ENCODE data around the gene ABHD12. TPM values are rescaled to one million over a fixed set of nuclear protein-coding genes. Genes with fewer than 3 reads are reported as not detected.

The ABHD12 gene
- total RNA-seq, 1 donor from 2014 or later = 25.9 TPM

GRCh38 chr20:25291432-25292133 is 99.1 kb downstream of the ABHD12 start:
- DNase-seq (ENCODE audit: low read depth, low spot score) = no peak

GRCh38 chr20:25290646-25291431 is 99.8 kb downstream of the ABHD12 start:
- no peak for DNase-seq (ENCODE audit: low read depth, low spot score)

GRCh38 chr20:25289886-25290597 is 100.6 kb downstream of the ABHD12 start:
- no peak for DNase-seq (ENCODE audit: low read depth, low spot score)

GRCh38 chr20:25288291-25289181 is 102.1 kb downstream of the ABHD12 start:
- DNase-seq (ENCODE audit: low read depth, low spot score) = no peak

- DNase-seq (ENCODE audit: low read depth, low spot score) = no peak
Observed at GRCh38 chr20:25287631-25288290, 102.9 kb downstream of the ABHD12 start.

GRCh38 chr20:25286917-25287316 is 103.7 kb downstream of the ABHD12 start:
- no peak for DNase-seq (ENCODE audit: low read depth, low spot score)

- DNase-seq (ENCODE audit: low read depth, low spot score) = no peak
Observed at GRCh38 chr20:25285856-25286798, 104.5 kb downstream of the ABHD12 start.

GRCh38 chr20:25285091-25285647 is 105.5 kb downstream of the ABHD12 start:
- no peak for DNase-seq (ENCODE audit: low read depth, low spot score)

- DNase-seq (ENCODE audit: low read depth, low spot score) = no peak
Observed at GRCh38 chr20:25284131-25284601, 106.5 kb downstream of the ABHD12 start.

GRCh38 chr20:25283221-25283951 is 107.2 kb downstream of the ABHD12 start:
- DNase-seq (ENCODE audit: low read depth, low spot score) = no peak

GRCh38 chr20:25282796-25283195 is 107.8 kb downstream of the ABHD12 start:
- no peak for DNase-seq (ENCODE audit: low read depth, low spot score)

- no peak for DNase-seq (ENCODE audit: low read depth, low spot score)
Observed at GRCh38 chr20:25282034-25282781, 108.4 kb downstream of the ABHD12 start.

GRCh38 chr20:25281541-25281991 is 109.1 kb downstream of the ABHD12 start:
- DNase-seq (ENCODE audit: low read depth, low spot score) = no peak

- DNase-seq (ENCODE audit: low read depth, low spot score) = no peak
Observed at GRCh38 chr20:25280574-25281535, 109.8 kb downstream of the ABHD12 start.

- no peak for DNase-seq (ENCODE audit: low read depth, low spot score)
Observed at GRCh38 chr20:25280051-25280573, 110.5 kb downstream of the ABHD12 start.

- no peak for DNase-seq (ENCODE audit: low read depth, low spot score)
Observed at GRCh38 chr20:25279403-25279802, 111.2 kb downstream of the ABHD12 start.

Measured in pulmonary artery endothelial cell (primary cell).